ENCODE data around the gene RAMACL. TPM values are rescaled to one million over a fixed set of nuclear protein-coding genes. Genes with fewer than 3 reads are reported as not detected.

Gene RAMACL
- total and polyA plus RNA-seq, 11 donors = 0.27 to 2.0 (median 0.69) TPM

DNA sequence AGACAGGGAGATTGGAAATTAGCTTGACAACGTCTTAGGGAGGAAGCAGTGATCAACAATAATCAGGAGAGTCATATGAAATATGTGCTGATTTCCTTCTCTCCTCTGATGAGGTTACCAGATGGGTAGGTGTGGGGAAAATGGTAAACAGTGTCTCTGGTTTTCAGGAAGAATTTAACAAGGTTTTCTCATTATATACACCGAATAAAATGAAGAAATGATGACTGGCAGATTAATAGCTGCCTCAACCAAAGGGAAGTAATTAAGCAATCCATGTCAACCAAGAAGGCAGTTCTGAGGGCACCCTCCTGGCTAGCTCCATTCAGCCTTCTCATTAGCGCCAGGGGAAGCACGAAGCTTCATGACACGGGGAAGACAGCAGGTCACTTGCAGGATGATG lies 12.7 kb upstream of the RAMACL start:
- 67 to 70% (median 68%) methylated on average over 5 of the region's 5 CpGs for WGBS, 4 donors
- H3K9me3 ChIP-seq = no peaks in the 10 kb centered on the region
- H3K27ac ChIP-seq = peak overlapping the region; percentile 57 to 89 (median 76)
- TF ChIP-seq POLR2A (IDR thresholded peaks at IDR 0.05) = no peak
- TF ChIP-seq, protein P1, sequence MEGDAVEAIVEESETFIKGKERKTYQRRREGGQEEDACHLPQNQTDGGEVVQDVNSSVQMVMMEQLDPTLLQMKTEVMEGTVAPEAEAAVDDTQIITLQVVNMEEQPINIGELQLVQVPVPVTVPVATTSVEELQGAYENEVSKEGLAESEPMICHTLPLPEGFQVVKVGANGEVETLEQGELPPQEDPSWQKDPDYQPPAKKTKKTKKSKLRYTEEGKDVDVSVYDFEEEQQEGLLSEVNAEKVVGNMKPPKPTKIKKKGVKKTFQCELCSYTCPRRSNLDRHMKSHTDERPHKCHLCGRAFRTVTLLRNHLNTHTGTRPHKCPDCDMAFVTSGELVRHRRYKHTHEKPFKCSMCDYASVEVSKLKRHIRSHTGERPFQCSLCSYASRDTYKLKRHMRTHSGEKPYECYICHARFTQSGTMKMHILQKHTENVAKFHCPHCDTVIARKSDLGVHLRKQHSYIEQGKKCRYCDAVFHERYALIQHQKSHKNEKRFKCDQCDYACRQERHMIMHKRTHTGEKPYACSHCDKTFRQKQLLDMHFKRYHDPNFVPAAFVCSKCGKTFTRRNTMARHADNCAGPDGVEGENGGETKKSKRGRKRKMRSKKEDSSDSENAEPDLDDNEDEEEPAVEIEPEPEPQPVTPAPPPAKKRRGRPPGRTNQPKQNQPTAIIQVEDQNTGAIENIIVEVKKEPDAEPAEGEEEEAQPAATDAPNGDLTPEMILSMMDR (IDR thresholded peaks at IDR 0.05) = no peak
- H3K4me1 ChIP-seq = peaks cover 0 to 40% (median 25%) of the 10 kb centered on the region in 12 donors
- ATAC-seq (peak in 1 of 4 donors; percentile 53), DNase-seq (no peak)
- H3K27me3 ChIP-seq = no peaks in the 10 kb centered on the region
- H3K4me3 ChIP-seq = no peak overlapping the region
- H3K36me3 ChIP-seq = no peaks in the 10 kb centered on the region
- intact Hi-C loops (cut with DNase I) = no loop called here

DNA sequence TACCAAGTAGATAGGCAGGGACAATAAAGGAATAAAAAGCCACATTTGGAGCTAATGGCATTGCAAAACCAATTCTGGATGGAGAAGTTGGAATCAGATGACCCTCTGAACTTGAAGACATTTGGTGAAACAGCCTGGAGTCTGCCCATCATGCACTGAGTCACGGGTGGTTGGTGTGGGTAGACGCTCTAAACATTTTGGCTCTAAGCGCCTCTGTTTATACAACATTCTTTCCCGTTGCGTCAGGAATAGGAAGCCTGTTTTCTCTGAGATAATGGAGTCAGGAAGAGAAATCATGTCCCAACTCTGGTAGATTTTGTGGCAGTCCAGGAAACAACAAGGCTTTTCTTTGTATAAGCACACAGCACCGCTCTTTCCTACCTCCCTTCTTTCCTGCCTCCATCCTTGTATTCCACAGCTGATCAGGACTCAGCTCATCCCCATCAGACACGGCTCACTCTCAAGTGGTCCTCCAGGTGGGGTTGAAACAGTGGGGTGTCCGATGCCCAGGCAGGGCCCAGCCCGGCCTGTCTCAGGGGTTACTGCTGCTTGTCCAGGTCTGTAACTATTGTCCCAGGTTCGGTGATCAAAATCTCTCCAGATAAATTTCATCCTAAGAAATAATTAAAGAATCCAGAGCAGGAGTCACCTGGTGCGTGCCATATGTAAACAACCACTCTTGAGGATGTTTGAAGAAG lies 12.1 kb upstream of the RAMACL start:
- Histone ChIP-seq H3K4me1 (peaks cover 0 to 40% (median 25%) of the 10 kb centered on the region in 12 donors), H3K27ac (peak overlapping the region; percentile 57 to 89 (median 76)), H3K27me3 (no peaks in the 10 kb centered on the region), H3K4me3 (no peak overlapping the region), H3K9me3 (no peaks in the 10 kb centered on the region), H3K36me3 (no peaks in the 10 kb centered on the region)
- ATAC-seq (peak; percentile 62 to 93 (median 91)), DNase-seq (peak in 4 of 5 donors; percentile 34 to 62 (median 53))
- WGBS, 4 donors = 44 to 63% (median 57%) methylated on average over 11 of the region's 11 CpGs
- intact Hi-C loops (cut with DNase I) = no loop called here
- TF ChIP-seq POLR2A (IDR thresholded peaks at IDR 0.05) = no peak
- TF ChIP-seq, protein P1 (IDR thresholded peaks at IDR 0.05) = no peak

DNA sequence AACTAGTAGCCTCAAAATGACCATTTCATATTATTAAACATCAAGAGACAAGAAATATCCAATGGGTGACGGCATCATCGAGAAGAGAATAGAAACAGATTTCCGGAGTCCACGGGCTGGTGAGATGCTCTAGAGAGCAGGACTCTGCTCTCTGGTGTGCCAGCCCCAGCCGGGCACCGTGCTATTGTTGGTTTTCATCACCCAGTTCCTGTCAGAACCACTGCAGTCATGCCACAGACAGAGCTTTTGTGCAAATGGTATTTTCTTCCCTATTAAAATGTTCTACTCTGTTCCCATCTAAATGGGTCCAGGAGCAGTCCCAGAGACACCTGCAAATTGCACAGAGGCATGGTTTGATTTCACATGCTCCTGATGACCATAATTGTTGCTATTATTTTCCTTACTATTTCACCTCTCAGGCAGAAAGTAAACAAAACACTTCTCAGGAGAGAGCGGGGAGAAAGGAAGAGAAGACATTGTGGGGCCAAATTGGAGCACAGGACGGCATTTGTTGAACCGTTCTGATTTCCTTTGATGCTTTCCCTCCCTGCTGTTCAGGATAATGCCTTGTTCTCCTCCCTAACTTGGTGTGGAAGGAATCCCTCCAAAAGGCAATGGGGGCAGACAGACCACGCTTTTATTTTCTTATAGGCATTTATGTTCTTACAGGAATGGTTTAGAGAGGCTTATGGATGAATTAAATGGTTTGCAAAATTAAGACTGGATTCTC lies 11.4 kb upstream of the RAMACL start:
- H3K9me3 ChIP-seq = no peaks in the 10 kb centered on the region
- H3K4me1 ChIP-seq = peaks cover 0 to 40% (median 25%) of the 10 kb centered on the region in 12 donors
- no peaks in the 10 kb centered on the region for H3K27me3 ChIP-seq
- no peaks in the 10 kb centered on the region for H3K36me3 ChIP-seq
- TF ChIP-seq, protein P1 (IDR thresholded peaks at IDR 0.05) = no peak
- no peak for TF ChIP-seq POLR2A (IDR thresholded peaks at IDR 0.05)
- no peak overlapping the region for H3K4me3 ChIP-seq
- ATAC-seq (no peak), DNase-seq (no peak)
- 66 to 75% (median 66%) methylated on average over 10 of the region's 10 CpGs for WGBS, 4 donors
- H3K27ac ChIP-seq = peak overlapping the region; percentile 3 to 89 (median 76)
- intact Hi-C loops (cut with DNase I) = no loop called here

DNA sequence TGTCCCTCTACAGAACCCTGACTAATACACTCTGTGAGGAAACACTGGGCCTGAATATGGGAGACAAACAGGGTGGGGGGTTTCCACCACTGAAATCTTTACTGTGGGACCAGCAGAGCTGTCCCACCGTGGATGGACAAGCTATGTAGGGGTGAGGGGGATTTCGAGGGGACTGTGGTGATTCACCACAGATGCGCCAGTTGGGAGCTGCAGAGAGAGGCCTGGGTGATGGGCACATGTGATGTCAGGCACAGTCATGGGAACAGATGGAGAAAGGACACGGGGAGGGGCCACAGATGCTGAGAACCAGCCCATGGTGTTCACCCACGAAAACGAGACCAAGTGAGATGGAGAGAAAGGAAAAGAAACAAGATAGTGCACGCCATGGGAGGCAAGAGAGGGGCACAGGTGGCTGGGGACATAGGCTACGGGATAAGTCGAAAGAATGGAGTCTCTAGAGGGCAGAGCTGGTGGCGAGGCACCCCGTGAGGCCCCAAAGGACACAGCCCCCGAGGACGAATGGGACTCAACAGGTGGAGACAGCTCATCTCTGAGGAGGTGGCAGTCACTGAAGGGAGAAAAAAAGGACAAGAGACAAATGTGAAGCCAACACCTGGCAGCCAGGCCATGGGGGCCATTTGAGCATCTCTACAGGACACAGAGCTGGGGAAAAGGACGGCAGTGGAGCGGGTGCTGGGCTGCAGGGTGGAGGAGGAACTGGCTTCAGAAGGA lies 10.5 kb upstream of the RAMACL start:
- WGBS, 4 donors = 94 to 96% (median 96%) methylated on average over 15 of the region's 15 CpGs
- ATAC-seq (no peak), DNase-seq (no peak)
- Histone ChIP-seq H3K27me3 (no peaks in the 10 kb centered on the region), H3K27ac (no peak overlapping the region), H3K9me3 (no peaks in the 10 kb centered on the region), H3K36me3 (no peaks in the 10 kb centered on the region), H3K4me1 (peaks cover 0 to 40% (median 25%) of the 10 kb centered on the region in 12 donors), H3K4me3 (no peak overlapping the region)
- no peak for TF ChIP-seq POLR2A (IDR thresholded peaks at IDR 0.05)
- TF ChIP-seq, protein P1 (IDR thresholded peaks at IDR 0.05) = no peak
- intact Hi-C loops (cut with DNase I) = no loop called here
